ENCODE measurements around the gene ELFN1.

ELFN1 gene

DNA sequence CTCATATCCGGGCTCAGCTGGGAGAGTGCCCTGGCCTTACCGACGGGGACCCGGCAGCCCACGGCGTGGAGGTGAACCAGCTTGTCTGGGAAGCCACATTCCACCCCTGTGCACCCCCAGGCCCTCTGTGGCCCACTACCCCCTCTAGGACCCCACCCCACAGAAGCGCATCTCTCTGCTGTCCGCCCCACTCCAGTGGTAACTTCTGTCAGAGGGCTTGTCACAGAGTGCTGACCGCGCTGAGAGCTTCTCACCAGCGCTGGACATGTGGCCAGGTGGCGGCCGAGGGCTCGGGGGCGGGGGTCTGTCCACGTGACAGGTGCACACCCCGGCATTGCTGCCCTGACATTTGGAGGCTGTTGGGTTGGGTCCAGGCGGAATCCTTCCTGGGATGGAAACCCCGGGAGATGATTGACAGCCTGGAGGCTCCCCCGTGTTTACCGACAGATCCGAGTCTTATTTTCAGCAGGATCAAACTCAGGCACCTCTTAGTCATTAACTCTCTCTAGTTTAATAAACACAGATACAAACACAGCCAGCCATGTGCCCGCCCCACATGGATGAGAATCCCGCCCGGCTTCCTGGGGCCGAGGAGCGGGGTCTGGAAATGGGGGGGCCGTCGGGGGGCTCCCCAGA lies 5.1 kb downstream of the ELFN1 start:
- no peaks in the 10 kb centered on the region for H3K27me3 ChIP-seq (ENCODE audit: insufficient read depth, low read length, poor library complexity)

DNA sequence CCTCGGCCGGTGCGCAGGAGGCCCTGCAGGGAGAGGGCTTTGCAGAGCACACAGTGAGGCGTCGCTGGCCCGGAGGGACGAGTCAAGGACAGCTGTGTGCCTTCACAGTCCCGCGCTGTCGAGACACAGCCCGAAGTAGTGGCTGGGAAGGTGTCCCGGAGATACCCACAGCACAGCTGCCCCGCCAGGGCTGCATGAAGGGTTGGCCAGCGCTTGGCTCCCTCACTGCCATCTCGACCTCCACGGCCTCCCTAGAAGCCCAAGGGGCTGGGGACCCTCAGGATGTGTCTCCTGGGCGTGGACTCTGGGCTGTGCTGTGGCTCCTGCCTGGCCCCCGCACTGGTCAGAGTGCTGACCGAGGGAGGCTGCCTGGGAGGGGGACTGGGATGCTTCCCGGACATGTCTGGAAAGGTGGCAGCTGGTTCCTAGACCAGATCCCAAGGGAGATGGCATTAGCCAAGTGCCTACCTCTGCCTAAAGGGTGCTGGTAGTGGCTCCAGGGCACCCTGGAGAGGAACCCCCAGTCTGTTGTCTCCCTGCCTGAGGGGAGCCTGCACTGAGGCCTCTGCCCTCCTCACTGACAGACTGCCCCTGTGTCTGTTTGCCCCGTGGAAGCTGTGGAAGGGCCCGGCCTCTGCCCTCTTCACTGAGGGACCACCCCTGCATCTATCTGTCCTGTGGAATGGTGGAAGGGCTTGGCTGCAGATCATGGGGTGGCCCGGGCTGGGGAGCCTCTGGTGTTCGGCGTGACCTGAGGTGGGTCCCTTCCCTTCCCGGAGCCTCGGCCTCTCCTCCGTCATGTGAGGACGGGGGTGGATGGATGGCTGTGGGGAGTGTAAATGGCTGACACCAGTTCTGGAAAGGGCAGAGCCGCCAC lies 5.8 kb downstream of the ELFN1 start:
- no peak for DNase-seq
- no peak for TF ChIP-seq EZH2 (IDR thresholded peaks at IDR 0.05; ENCODE audit: borderline replicate concordance, low read depth, low read length, severe bottlenecking)
- TF ChIP-seq, protein P1, sequence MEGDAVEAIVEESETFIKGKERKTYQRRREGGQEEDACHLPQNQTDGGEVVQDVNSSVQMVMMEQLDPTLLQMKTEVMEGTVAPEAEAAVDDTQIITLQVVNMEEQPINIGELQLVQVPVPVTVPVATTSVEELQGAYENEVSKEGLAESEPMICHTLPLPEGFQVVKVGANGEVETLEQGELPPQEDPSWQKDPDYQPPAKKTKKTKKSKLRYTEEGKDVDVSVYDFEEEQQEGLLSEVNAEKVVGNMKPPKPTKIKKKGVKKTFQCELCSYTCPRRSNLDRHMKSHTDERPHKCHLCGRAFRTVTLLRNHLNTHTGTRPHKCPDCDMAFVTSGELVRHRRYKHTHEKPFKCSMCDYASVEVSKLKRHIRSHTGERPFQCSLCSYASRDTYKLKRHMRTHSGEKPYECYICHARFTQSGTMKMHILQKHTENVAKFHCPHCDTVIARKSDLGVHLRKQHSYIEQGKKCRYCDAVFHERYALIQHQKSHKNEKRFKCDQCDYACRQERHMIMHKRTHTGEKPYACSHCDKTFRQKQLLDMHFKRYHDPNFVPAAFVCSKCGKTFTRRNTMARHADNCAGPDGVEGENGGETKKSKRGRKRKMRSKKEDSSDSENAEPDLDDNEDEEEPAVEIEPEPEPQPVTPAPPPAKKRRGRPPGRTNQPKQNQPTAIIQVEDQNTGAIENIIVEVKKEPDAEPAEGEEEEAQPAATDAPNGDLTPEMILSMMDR (IDR thresholded peaks at IDR 0.05; ENCODE audit: borderline replicate concordance, extremely low read depth, low read length, poor library complexity, severe bottlenecking), result no peak

More for the DNA sequence above, 5.1 kb downstream of the ELFN1 start:
- peaks cover 40% of the 10 kb centered on the region for H3K79me2 ChIP-seq (ENCODE audit: insufficient read depth, low read length)
- DNase-seq (no peak), ATAC-seq (ENCODE audit: insufficient read depth, low read depth) (no peak)
- H3K27ac ChIP-seq (ENCODE audit: low read length), result no peak overlapping the region
- no peak overlapping the region for H2AFZ ChIP-seq (ENCODE audit: low read depth, low read length)
- H3K4me3 ChIP-seq (ENCODE audit: low read depth in 1 of 2, low read length in 2 of 2), result no peak overlapping the region
- H3K4me1 ChIP-seq (ENCODE audit: insufficient read depth, low read length), result no peaks in the 10 kb centered on the region
- no peak overlapping the region for H3K9ac ChIP-seq (ENCODE audit: low read depth, low read length)
- peaks cover 42% of the 10 kb centered on the region for H4K20me1 ChIP-seq (ENCODE audit: insufficient read depth, low read length)
- no peaks in the 10 kb centered on the region for H3K9me3 ChIP-seq (ENCODE audit: insufficient read depth, low read length, severe bottlenecking)
- H3K4me2 ChIP-seq (ENCODE audit: insufficient read depth, low read length), result no peak overlapping the region
- H3K36me3 ChIP-seq (ENCODE audit: insufficient read depth, low read length), result peaks cover 12% of the 10 kb centered on the region
- no peak for TF ChIP-seq EZH2 (IDR thresholded peaks at IDR 0.05; ENCODE audit: borderline replicate concordance, low read depth, low read length, severe bottlenecking)
- TF ChIP-seq, protein P1 (IDR thresholded peaks at IDR 0.05; ENCODE audit: borderline replicate concordance, extremely low read depth, low read length, poor library complexity, severe bottlenecking), result no peak

DNA sequence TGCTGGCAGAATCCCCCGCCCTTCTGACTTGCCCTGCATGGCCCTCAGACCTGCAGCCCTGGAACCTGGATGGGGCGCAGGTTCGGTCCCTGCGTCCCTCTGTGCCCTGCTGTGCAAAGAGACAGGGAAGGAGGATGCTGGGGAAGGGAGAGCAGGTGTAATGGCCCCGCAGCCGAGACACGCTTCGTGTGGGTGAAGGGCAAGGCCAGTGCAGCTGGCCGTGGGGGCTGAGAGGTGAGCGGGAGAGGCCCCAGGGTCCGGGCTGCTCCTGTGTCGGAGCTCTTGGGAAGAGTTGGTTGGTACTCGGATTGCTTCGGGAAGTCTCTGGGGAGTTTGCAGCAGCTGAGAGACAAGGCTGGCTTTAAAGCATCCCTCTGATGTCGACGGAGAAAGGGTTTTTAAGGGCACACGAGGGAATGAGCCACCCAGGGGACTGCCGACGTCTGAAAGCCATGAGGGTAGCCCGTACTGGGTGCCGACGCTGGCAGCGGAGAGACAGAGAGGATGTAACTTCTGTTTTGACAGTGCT lies 6.5 kb downstream of the ELFN1 start:
- peaks cover 40% of the 10 kb centered on the region for H3K79me2 ChIP-seq (ENCODE audit: insufficient read depth, low read length)
- no peaks in the 10 kb centered on the region for H3K4me1 ChIP-seq (ENCODE audit: insufficient read depth, low read length)
- H3K9me3 ChIP-seq (ENCODE audit: insufficient read depth, low read length, severe bottlenecking), result no peaks in the 10 kb centered on the region
- DNase-seq, result no peak
- H3K4me2 ChIP-seq (ENCODE audit: insufficient read depth, low read length), result no peak overlapping the region
- H3K9ac ChIP-seq (ENCODE audit: low read depth, low read length), result no peak overlapping the region
- H3K4me3 ChIP-seq (ENCODE audit: low read depth in 1 of 2, low read length in 2 of 2), result no peak overlapping the region
- H2AFZ ChIP-seq (ENCODE audit: low read depth, low read length), result no peak overlapping the region
- no peak for TF ChIP-seq EZH2 (IDR thresholded peaks at IDR 0.05; ENCODE audit: borderline replicate concordance, low read depth, low read length, severe bottlenecking)
- TF ChIP-seq, protein P1 (IDR thresholded peaks at IDR 0.05; ENCODE audit: borderline replicate concordance, extremely low read depth, low read length, poor library complexity, severe bottlenecking), result no peak
- no peaks in the 10 kb centered on the region for H3K27me3 ChIP-seq (ENCODE audit: insufficient read depth, low read length, poor library complexity)
- peaks cover 35% of the 10 kb centered on the region for H4K20me1 ChIP-seq (ENCODE audit: insufficient read depth, low read length)
- no peak for ATAC-seq (ENCODE audit: insufficient read depth, low read depth)
- H3K27ac ChIP-seq (ENCODE audit: low read length), result no peak overlapping the region
- peaks cover 12% of the 10 kb centered on the region for H3K36me3 ChIP-seq (ENCODE audit: insufficient read depth, low read length)

More for the DNA sequence above, 5.8 kb downstream of the ELFN1 start:
- Histone ChIP-seq H3K4me3 (ENCODE audit: low read depth in 1 of 2, low read length in 2 of 2) (no peak overlapping the region), H3K79me2 (ENCODE audit: insufficient read depth, low read length) (peaks cover 42% of the 10 kb centered on the region), H3K9me3 (ENCODE audit: insufficient read depth, low read length, severe bottlenecking) (no peaks in the 10 kb centered on the region), H3K36me3 (ENCODE audit: insufficient read depth, low read length) (peaks cover 12% of the 10 kb centered on the region), H3K4me2 (ENCODE audit: insufficient read depth, low read length) (no peak overlapping the region), H4K20me1 (ENCODE audit: insufficient read depth, low read length) (peaks cover 42% of the 10 kb centered on the region), H3K27me3 (ENCODE audit: insufficient read depth, low read length, poor library complexity) (no peaks in the 10 kb centered on the region), H2AFZ (ENCODE audit: low read depth, low read length) (no peak overlapping the region), H3K27ac (ENCODE audit: low read length) (no peak overlapping the region), H3K9ac (ENCODE audit: low read depth, low read length) (no peak overlapping the region), H3K4me1 (ENCODE audit: insufficient read depth, low read length) (no peaks in the 10 kb centered on the region)
- ATAC-seq (ENCODE audit: insufficient read depth, low read depth), result no peak

Data from DND-41 (cell line).